Stimulated activated CD4-positive, alpha-beta T cell treated with anti-CD3 and anti-CD28 coated beads, Interleukin-4, amount 100 ng/mL, for 48 hours (primary cell): ENCODE measurements around the gene ATP1A3.
A peak's percentile ranks its signal among the peaks of the same experiment; 100 is the strongest.

Experiments used
- DNase-seq, 2 donors: peaks; one replicate each; pipeline ENCODE4 v3.0.0-alpha.2; 2020; ENCODE audit warnings: low read depth in 2 of 2

Gene ATP1A3

DNA sequence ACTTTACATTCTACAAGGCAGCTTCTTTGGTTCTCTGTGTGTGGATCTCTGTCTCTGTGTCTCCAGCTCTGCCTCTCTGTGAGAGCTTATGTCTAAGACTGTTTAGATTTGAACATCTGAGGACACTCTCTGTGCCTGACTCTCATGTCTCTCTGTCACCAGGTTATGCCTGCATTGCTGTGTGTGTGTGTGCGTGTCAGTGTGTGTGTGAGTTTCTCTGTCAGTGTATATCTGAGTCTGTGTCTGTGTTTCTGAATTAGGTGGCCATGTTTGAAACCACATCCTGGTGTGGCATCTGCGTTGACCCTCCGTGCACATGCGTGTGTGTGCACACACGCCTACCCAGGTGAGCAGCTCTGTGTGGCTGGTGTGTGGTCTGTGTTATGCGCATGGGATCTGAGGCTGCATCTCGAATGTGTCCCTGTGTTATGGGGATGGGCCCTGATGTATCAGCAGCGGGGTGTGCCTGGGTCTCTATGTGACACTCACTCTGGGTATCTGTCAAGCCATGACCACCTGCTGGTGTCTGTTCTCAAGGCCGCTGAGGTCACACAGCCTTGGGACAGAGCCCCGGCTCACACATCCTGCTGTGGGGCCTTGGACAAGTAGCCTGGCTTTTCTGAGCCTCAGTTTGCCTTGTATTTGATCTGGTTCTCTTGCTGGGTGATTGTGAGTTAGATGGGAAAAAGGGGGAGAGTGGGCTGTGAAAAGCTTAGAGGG, 6.7 kb downstream of the ATP1A3 start:
- DNase-seq = no peak

DNA sequence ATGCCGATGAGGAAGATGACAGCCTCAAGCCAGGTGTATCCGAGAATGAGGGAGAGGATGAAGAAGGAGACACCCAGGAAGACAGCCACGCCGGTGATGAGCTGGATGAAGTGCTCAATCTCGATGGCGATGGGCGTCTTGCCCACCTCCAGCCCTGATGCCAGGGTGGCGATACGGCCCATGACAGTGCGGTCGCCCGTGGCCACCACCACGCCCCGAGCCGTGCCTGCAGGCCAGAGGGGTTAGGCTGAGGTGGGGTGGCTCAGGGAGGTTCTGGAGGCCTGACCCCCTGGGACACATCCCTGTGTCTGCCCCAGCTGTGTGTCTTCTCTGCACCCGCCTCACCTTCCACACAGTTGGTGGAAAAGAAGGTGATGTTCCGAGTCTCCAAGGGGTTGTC, 9.1 kb downstream of the ATP1A3 start:
- DNase-seq = no peak

- DNase-seq = no peak
Observed at GRCh38 chr19:41981724-41982123, 12.3 kb downstream of the ATP1A3 start.

- DNase-seq = no peak
Observed at GRCh38 chr19:41978470-41978869, 15.6 kb downstream of the ATP1A3 start.

DNA sequence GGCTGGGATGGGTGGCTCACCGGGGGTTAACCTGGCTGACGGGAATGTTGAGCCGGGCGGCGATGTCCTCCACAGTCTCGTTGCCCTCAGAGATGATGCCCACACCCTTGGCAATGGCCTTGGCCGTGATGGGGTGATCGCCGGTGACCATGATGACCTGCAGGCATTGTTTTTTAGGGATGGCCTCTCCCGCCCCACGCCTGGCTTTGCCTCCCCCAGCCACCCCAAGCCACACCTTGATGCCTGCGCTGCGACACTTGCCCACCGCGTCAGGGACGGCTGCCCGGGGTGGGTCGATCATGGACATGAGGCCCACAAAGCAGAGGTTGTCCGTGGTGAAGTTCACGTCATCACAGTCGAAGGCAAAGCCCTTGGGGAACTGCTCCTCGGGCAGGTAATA, 16.1 kb downstream of the ATP1A3 start:
- DNase-seq = no peak

DNA sequence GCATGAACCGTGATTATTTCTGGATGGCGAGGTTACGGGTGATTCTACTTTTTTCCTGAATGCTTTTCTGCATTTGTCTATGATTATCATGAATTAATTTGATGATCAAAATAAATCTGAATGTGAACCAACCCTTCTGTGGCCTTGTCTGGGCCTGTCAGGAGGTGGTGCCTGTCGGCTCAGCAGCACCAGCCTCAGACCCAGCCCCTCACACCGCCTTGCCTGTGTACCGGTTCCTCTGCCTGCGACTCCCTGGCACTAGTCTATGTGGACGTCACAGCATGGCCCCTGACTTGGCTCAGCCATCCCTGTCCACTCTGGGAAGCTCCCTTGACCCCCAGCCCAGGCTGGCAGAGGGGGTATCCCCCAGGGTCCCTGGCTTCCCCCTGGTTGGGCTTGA, 19.4 kb downstream of the ATP1A3 start:
- no peak for DNase-seq

DNA sequence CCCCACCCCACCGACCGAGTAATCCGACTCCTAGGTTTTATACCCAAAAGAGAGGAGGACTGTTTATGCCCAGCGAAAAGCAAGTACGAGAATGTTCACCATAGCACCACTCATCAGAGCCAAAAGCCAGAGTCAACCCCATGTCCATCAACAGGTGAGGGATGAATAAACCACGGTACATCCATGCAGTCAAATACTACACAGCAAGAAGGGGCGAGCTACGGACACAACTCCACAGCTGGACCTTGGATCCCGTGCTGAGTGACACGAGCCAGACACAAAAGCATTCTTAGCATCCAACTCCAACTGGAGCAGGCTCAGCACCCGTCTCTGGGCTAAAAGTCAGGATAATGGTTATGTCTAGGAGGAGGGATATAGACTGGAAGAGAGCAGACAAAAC, 22.7 kb downstream of the ATP1A3 start:
- DNase-seq = no peak

DNA sequence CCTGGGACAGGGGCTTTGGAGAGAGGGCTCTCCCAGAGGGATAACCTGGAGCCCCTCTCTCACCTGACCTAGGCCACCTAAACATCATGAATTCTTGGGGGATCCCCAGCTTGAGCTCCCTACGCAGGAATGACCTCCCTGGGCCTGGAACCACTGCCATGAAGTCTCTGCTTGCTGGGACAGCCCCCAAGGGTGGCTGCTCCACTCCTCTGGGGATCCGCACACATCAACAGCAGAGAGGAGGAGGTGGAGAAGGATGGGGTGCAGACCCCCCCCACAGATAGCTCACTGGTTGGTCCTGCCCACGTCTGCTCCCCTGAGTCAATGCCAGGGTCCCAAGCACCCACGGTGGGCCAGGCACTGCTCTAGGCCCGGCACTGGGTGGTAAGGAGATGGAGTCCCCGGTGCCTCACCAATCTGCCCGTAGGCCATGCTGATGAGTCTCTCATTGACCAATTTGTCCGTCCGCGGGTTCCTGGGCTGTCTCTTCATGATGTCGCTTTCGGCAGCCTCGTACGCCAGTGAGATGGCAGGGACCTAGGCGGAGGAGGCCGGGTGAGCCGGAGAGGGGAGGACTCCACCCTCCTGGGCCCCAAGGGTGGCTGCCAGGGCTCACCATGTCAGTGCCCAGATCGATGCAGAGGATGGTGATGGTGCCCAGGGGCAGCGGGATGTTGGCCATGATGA, 24.1 kb downstream of the ATP1A3 start:
- no peak for DNase-seq

- DNase-seq = no peak
Observed at GRCh38 chr19:41968751-41969595, 25.1 kb downstream of the ATP1A3 start.

DNA sequence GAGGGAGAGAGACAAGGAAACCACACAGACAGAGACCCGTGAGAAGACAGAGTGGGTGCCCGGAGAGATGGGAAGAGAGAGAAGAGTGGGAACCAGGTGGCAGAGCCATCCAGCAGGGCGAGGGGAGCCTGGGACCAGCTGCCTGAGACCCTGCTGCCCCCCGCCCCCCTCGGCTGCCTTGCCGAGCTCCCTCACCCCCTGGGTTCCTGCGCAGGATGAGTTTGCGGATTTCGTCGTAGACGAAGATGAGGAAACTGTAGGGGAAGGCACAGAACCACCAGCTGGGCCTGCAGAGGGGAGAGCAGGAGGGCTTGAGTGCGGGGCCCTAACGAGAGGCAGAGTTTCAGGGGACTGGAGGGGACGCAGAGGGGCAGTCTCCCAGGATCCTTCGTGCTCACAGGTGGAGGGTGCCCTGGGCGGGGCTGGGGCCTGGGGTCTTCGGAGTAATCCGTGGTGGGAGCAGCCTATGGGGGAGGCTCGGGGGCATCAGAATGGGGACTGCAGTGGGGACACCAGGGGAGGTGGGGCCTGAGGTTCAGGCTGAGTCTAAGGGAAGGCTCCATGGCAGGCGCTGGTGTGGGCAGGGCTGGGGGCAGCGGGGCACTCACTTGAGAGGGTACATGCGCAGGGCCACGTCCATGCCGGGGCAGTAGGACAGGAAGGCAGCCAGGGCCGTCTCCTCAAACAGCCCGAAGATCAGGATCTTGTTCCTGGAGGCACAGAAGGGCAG, 26.8 kb downstream of the ATP1A3 start:
- no peak for DNase-seq

- no peak for DNase-seq
Observed at GRCh38 chr19:41965106-41965505, 28.9 kb downstream of the ATP1A3 start.

- DNase-seq = no peak
Observed at GRCh38 chr19:41960973-41961372, 33.1 kb downstream of the ATP1A3 start.

GRCh38 chr19:41959056-41960053, 34.7 kb downstream of the ATP1A3 start, which contains the start of gene RABAC1:
Gene RABAC1, minus strand, starts transcription at chr19:41959321. Its CDS starts 29 bp downstream, at chr19:41959292.
- peak; percentile 81 to 84 for DNase-seq

GRCh38 chr19:41958367-41959055, 35.5 kb downstream of the ATP1A3 start:
- peak; percentile 82 to 87 for DNase-seq

GRCh38 chr19:41957838-41958366, 36.1 kb downstream of the ATP1A3 start:
- peak in 1 of 2 donors; percentile 41 for DNase-seq

DNA sequence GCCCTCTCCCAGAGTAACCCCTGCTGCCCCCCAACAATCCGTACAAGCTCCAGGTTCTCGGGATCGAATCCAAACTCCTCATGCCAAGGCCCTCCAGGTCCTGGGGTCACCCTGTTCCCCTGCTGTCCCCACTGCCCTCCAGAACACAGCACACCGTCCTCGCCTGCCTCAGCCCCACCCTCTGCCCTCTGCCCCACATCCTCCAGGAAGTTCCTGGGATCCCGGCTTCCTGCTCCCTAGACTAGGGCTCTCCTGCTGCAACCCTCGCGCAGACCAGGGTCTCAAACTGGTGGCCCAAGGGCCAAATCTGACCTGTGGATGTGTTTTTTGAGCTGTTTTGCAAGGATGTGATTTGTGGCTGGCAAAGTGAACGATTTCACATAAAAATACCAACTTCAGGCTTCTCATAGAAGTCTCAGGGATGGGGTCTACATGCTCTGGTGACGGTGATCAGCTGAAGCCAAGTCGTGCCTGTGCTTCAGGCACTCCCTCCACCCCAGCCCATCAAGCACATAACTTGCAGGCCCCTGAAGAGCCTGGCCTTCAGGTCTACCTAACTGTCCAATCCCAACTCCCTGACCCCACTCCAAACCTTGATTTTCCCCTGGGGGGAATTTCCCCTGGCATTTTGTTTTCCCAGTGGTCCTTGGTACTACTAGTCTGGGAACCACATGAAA, 36.7 kb downstream of the ATP1A3 start:
- no peak for DNase-seq

- DNase-seq = no peak
Observed at GRCh38 chr19:41956621-41957020, 37.4 kb downstream of the ATP1A3 start.

- no peak for DNase-seq
Observed at GRCh38 chr19:41955521-41955920, 38.5 kb downstream of the ATP1A3 start.

- DNase-seq = peak; percentile 83 to 94
Observed at GRCh38 chr19:41951686-41952172, 42.3 kb downstream of the ATP1A3 start.
